Stimulated activated CD8-positive, alpha-beta memory T cell treated with anti-CD3 and anti-CD28 coated beads, Interleukin-7, amount 100 ng/mL, for 24 hours (primary cell): ENCODE measurements around the gene INTS12.

Source experiments
- DNase-seq: peaks from one replicate; pipeline ENCODE4 v3.0.0-alpha.2; 2020; ENCODE audit warnings: low read depth

The INTS12 gene

GRCh38 chr4:105683038-105683437 lies 25.5 kb downstream of the INTS12 start:
- DNase-seq, result no peak

- no peak for DNase-seq
These were observed 29.3 kb downstream of the INTS12 start for GRCh38 chr4:105679186-105679585.

- no peak for DNase-seq
These were observed 30.8 kb downstream of the INTS12 start for GRCh38 chr4:105677709-105678108.

- DNase-seq, result no peak
These were observed 34.5 kb downstream of the INTS12 start for GRCh38 chr4:105674011-105674410.

- DNase-seq, result no peak
These were observed 37.2 kb downstream of the INTS12 start for GRCh38 chr4:105671301-105671700.

GRCh38 chr4:105670684-105671083 lies 37.8 kb downstream of the INTS12 start:
- no peak for DNase-seq

GRCh38 chr4:105666693-105667092 lies 41.8 kb downstream of the INTS12 start:
- no peak for DNase-seq

GRCh38 chr4:105662935-105663675 lies 45.4 kb downstream of the INTS12 start:
- DNase-seq, result no peak

GRCh38 chr4:105661028-105661427 lies 47.5 kb downstream of the INTS12 start:
- no peak for DNase-seq

GRCh38 chr4:105659190-105659589 lies 49.3 kb downstream of the INTS12 start:
- no peak for DNase-seq

- no peak for DNase-seq
These were observed 51.2 kb downstream of the INTS12 start for GRCh38 chr4:105657117-105657765.

- no peak for DNase-seq
These were observed 56.1 kb downstream of the INTS12 start for GRCh38 chr4:105652286-105652888.

GRCh38 chr4:105651884-105652283 lies 56.6 kb downstream of the INTS12 start:
- DNase-seq, result no peak

GRCh38 chr4:105650190-105650589 lies 58.3 kb downstream of the INTS12 start:
- no peak for DNase-seq

- DNase-seq, result no peak
These were observed 63.0 kb downstream of the INTS12 start for GRCh38 chr4:105645440-105645839.

GRCh38 chr4:105644257-105644656 lies 64.2 kb downstream of the INTS12 start:
- no peak for DNase-seq

- no peak for DNase-seq
These were observed 66.6 kb downstream of the INTS12 start for GRCh38 chr4:105641845-105642244.

- no peak for DNase-seq
These were observed 70.9 kb downstream of the INTS12 start for GRCh38 chr4:105637408-105638176.

GRCh38 chr4:105634402-105635080 lies 73.9 kb downstream of the INTS12 start:
- no peak for DNase-seq

- no peak for DNase-seq
These were observed 75.2 kb downstream of the INTS12 start for GRCh38 chr4:105633241-105633640.
